Bronchial epithelial cell (primary cell): Measurements from ENCODE around the gene INTS1. TPM values are rescaled to one million over a fixed set of nuclear protein-coding genes. Genes with fewer than 3 reads are reported as not detected.
A peak's percentile ranks its signal among the peaks of the same experiment; 100 is the strongest.

Source experiments
- DNase-seq: peaks from one replicate; pipeline ENCODE4 v3.0.0-alpha.2; 2010; ENCODE audit warnings: low read depth
- FAIRE-seq: peaks from 2 replicates; lab custom pipeline; 2011; peaks lifted over from hg19 to GRCh38; lab: Jason Lieb, UNC
- H3K27me3 ChIP-seq: 2 replicates; pipeline ENCODE4 v1.5.1; 2011; ENCODE audit warnings: low read length; ENCODE audit not compliant: control insufficient read depth, insufficient read depth
- H3K36me3 ChIP-seq: 2 replicates; pipeline ENCODE4 v1.5.1; 2011; ENCODE audit warnings: low read length; ENCODE audit not compliant: control insufficient read depth, insufficient read depth
- H3K4me3 ChIP-seq: 2 replicates; pipeline ENCODE4 v1.5.1; 2011; ENCODE audit warnings: mild to moderate bottlenecking, low read depth, low read length, control low read depth
- CTCF ChIP-seq: IDR thresholded peaks from 2 replicates; pipeline ENCODE4 v1.5.1; 2011; ENCODE audit warnings: mild to moderate bottlenecking, moderate library complexity, low read length, control low read depth, inconsistent platforms; ENCODE audit not compliant: insufficient read depth, severe bottlenecking
- total RNA-seq: library from RNA; depleted of rRNA; stranded (reverse); fragments of >200 nt; gene quantifications from 2 replicates; pipeline ENCODE4 v1.2.1, GENCODE V29; 2014

The INTS1 gene
- total RNA-seq, 1 donor from 2014 or later, result 18.7 TPM

DNA sequence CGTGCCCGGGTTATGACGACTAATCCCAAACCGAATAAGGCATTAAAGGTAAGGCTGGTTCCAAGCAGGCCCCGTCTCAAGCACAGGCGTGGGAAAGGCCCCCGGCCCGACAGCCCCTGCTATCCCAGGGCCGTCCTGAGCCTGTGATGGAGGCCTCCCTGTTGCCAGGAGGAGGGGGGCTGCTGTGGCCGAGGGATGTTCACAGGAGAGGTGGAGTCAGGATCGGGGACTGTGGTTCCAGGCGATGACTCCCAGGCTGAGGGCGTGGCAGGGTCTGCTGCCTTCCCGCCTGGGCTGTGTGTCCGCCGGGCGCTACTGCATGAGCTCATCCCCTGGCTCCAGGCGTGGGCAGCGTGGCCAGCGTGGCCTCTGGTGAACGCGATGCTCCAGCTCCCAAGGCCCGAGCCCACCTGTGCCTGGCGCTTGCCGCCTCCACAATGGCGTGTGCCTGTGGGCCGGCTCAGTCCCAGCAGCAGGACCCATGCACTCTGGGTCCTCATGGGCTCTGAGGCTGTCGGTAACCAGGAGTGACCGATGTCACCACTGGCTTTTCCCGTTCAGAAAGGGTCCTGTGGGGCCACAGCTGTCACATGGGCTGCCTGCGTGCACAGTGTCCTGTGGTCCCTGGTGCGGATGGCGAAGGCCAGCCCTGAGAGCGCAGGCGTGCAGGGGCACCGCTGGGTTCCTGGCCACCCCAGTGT, 35.1 kb upstream of the INTS1 start:
- H3K27me3 ChIP-seq, result no peaks in the 10 kb centered on the region
- DNase-seq (no peak), FAIRE-seq (no peak)
- H3K36me3 ChIP-seq, result peaks cover 37% of the 10 kb centered on the region
- no peak overlapping the region for H3K4me3 ChIP-seq
- no peak for TF ChIP-seq CTCF

DNA sequence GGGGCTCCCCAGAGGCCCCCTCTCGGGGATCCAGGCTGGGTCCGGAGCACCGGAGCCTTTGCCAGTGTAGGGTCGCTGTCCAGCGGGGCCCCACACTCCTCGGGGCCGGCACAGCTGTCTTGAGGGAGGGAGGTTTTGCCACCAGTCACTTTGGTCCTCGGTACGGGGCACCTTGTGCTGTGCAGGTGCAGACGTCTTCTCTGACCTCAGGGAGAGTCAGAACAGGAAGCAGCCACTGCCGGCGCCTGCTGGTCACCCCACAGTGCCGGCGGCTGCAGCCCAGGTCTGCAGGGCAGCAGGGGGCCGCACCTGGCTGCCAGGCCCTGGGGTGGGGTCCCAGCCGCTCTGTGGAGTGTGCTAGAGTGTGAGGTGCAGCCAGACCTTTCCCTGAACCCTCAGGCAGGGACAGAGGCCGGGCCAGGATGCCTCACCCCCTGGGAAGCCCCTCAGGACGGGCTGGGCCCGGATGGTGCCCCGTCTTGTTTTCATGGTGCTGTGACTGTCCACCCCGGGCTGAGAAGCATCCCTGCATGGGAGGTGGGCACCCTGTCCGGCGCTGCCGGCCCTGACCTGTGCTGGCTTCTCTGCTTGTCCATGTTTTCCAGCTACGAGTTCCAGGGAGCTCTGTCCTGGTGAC, 34.5 kb upstream of the INTS1 start:
- no peak for TF ChIP-seq CTCF
- Histone ChIP-seq H3K4me3 (no peak overlapping the region), H3K36me3 (peaks cover 37% of the 10 kb centered on the region), H3K27me3 (no peaks in the 10 kb centered on the region)
- DNase-seq, result no peak
- no peak for FAIRE-seq

DNA sequence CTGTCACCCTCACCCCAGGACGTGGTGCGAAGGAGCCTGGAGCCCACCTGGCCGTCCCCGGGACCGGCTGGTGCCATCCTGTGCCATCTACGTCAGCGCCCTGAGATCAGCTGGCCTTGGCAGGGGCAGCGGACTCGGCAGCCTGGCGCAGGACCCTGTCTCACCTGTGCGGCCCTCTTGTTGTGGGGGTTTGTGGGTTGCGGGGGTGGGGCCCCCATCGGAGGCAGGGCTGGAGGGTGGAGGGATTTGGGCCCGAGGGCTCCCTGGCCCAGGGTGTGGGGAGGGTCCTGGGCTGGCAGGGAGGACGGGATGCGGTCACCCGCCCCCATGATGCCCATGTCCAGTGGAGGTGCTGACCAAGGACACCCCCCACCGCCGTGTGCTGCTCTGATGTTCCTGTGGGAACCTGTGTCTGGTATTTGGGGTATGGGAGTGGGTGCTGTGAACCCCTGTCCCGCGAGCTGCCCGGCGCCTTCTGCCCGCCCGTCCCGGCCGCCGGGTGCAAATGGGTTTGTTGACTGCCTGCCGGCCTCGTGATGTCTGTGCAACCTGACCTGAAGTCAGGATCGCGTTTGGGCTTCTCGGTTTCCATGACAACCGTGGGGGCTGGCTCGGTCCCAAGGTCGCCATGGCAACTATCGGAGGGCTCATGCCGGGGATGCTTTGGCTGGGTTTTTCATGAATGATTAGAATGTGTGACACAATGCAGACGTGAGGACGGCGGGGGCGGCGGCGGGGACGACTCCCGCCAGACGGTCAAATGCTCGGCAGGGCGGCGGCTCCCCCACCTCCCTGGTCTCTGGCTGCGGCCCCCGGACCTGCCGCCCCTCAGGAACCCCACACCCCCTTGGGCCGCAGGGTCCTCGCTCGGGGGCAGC, 33.6 kb upstream of the INTS1 start:
- peaks cover 37% of the 10 kb centered on the region for H3K36me3 ChIP-seq
- no peaks in the 10 kb centered on the region for H3K27me3 ChIP-seq
- TF ChIP-seq CTCF, result no peak
- DNase-seq, result peak; percentile 61
- no peak for FAIRE-seq
- H3K4me3 ChIP-seq, result peak overlapping the region; percentile 37

DNA sequence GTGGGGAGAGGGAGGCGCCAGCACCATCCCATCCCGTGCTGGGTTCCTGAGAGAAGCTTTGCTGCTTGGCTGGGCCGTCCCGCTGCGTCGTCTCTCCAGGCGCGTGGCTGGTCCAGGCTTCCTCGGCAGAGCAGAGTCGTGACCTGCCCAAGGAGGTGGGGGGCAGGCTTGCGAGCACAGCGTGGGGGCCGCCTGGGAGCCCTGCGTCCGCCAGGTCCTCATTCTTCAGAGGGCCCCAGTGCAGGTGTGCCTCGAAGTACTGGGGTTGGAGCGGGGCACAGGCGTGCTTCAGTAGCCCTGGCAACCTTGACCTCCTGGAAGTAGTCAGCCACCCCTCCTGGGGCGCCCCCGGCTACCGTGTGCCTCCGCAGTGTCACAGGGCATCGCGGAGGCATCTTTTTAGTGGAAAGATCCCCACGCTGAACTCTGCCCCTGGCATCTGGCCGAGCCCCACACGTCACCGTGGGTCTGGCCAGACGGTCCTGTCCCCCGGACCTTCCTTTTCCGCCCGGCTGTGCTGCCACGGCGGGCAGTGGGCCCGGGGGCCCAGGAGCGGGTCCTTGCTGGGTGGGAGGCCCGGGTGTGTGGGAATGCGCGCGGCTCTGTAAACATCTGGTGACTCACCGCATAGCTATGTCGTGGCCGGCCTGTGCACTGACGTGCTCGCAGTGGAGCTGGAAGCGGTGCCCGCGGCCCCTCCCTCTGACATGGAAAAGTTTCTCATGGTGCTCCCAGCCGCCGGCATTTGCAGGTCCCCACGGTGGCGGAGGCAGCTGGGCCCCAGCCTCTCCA, 32.8 kb upstream of the INTS1 start:
- Histone ChIP-seq H3K27me3 (no peaks in the 10 kb centered on the region), H3K4me3 (peak overlapping the region; percentile 37), H3K36me3 (peaks cover 35% of the 10 kb centered on the region)
- DNase-seq (peak; percentile 88), FAIRE-seq (no peak)
- TF ChIP-seq CTCF, result no peak

- H3K27me3 ChIP-seq, result no peaks in the 10 kb centered on the region
- FAIRE-seq (no peak), DNase-seq (no peak)
- H3K4me3 ChIP-seq, result no peak overlapping the region
- TF ChIP-seq CTCF, result no peak
- H3K36me3 ChIP-seq, result peaks cover 32% of the 10 kb centered on the region
Observed at GRCh38 chr7:1536455-1536742, 32.2 kb upstream of the INTS1 start.
